Measurements from ENCODE around the gene CD302.
"Not testable (repeated sequence)": the region's sequence is repeated elsewhere in the genome, so short reads cannot be mapped to it uniquely, and the experiment has no call there.

CD302 gene

DNA sequence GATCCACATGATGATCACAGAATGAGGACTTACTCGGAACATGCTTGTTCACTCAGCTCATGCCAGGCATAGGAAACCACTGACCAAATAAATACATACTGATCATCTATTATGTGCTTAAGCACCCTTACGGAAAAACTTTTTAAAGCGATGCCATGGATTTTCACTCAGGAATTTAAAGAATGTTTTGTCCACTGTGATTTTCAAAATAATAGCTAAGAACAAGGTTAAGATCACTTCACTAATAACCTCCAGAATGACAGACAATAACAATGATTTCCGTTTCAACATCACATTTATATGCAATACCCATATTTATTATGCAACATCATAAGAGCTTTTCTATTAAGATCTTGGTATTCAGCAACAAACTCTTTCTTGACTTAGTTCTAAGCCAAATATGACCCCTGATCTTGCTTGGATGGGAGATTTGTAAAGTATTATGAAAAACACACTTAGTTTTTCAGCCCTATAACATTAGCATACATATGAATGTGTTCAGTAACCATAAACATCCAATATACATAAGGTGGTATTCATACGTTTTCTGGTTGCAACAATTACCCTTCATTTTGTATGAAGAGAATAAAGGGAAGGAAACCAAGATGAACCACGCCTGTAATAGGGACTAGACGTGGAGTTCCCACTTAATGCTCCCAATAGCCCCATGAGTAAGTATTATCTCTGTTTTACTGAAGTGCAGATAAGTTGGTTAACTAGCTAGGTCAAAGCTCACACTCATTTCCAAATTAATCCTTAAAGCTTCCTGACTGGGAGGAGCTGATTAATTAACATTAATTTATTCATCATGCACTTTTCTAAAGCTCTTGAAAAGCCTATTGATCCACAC lies 1.9 kb downstream of the CD302 start:
- H3K4me3 ChIP-seq = no peak overlapping the region
- H3K27ac ChIP-seq = peak overlapping the region in 8 of 21 experiments; percentile 41 to 92 (median 88)

GRCh38 chr2:159793326-159793725 lies 4.7 kb downstream of the CD302 start:
- H3K27ac ChIP-seq = peak overlapping the region in 1 of 21 experiments; percentile 21
- no peak overlapping the region for H3K4me3 ChIP-seq

DNA sequence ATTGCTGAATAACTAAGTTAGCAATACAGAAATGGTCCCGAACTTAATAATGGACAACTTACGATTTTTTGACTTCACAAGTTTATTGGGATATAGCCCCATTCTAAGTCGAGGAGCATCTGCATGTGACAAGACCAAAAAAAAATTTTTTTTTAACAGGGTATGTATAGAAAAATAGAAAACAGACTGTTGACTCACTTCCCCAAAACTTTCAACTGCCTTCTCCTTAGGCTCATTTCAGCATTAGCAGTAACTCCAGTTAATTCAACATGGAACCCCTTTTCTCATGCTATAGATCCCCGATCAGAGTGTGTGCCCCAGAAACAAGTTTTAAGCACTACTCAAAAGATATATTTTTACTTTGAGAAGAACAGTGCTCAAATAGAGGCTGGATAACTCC lies 5.4 kb downstream of the CD302 start:
- Histone ChIP-seq H3K27ac (no peak overlapping the region), H3K4me3 (no peak overlapping the region)

DNA sequence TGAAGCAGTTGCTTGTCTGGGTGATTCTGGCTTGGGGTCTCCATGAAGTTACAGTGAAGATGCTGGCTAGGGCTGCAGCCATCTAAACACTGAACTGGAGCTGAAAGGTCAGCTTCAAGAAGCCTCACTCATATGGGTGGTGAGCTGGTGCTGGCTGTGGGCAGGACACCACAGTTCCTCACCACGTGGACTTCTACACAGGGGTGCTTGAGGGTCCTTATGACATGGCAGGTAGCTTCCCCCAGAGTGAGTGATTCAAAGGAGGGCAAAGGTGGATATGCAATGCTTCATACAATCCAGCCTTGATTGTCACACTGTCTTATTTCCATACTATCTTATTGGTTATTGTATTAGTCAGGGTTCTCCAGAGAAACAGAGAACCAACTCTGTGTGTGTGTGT lies 6.0 kb downstream of the CD302 start:
- Histone ChIP-seq H3K27ac (no peak overlapping the region), H3K4me3 (no peak overlapping the region)

DNA sequence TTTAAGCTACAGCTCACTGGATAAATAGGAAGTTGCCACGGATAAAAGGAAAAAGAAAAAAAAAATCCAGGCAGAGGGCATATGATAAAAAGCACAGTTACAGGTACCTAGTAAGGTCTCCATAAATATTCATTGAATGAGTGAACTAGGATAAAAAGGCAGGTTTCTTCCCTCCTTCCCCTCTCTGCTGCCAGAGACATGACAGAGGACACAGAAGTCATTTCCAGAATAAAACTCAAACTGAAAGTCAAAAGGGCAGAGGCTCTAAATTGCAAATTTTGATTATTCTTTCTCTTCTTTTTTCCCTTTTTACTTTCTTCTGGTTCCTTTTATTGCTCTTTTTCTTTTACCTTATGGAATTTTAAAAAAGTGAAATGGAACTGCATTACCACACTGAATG lies 7.7 kb downstream of the CD302 start:
- no peak overlapping the region for H3K27ac ChIP-seq
- H3K4me3 ChIP-seq = no peak overlapping the region

- no peak overlapping the region for H3K4me3 ChIP-seq
- H3K27ac ChIP-seq = no peak overlapping the region
Observed at GRCh38 chr2:159788253-159788652, 9.8 kb downstream of the CD302 start.

DNA sequence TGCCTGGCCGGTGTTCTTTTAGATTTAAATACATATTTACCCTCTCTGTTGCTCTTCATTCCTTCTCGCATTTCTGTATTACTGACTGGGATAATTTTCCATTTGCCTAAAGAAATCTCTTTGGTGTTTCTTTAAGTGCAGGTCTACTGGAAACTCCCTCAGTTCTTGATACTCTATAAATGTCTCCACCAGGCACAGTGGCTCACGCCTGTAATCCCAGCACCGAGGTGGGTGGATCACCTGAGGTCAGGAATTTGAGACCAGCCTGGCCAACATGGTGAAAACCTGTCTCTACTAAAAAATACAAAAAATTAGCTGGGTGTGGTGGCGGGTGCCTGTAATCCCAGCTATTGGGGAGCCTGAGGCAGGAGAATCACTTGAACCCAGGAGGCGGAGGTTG lies 10.4 kb downstream of the CD302 start:
- H3K4me3 ChIP-seq, H3K27ac ChIP-seq: not testable (repeated sequence)

DNA sequence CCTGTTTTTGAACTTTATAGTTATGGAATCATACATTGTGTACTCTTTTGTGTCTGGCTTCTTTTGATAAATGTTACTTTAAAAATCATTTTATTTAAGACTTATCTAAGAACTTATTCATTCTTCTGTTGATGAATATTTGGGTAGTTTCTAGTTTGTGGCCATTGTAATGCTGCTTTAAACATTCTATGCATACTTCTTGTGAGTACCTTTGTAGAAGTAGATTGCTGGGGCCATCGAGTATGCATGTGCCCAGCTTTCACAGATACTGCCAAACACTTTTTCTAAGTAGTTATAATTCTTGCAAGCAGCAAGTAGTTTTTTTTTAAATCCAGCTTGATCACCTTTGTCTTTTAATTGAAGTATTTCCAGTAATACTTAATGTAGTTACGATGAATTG lies 11.1 kb downstream of the CD302 start:
- H3K27ac ChIP-seq = no peak overlapping the region

DNA sequence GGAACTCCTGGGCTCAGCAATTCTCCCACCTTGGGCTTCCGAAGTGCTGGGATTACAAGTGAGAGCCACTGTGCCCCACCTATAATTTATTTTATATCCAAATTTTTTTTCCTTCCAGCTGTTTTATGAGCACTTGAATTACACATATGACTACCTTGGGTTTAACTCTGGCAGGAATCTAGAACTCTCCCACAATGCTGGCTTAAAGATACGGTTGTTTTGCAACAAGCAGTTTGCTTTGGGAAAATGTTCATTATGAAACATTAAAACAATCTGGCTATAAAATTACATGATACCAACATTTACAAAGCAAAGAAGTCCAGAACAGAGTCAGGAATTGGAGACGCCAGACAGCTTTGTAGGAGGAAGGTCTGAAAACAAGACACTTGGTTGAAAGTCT lies 12.8 kb downstream of the CD302 start:
- H3K27ac ChIP-seq = no peak overlapping the region
- H3K4me3 ChIP-seq = no peak overlapping the region

More for the DNA sequence above, 11.1 kb downstream of the CD302 start:
- H3K4me3 ChIP-seq = no peak overlapping the region

GRCh38 chr2:159784744-159785143 lies 13.3 kb downstream of the CD302 start:
- H3K4me3 ChIP-seq, H3K27ac ChIP-seq: not testable (repeated sequence)

- no peak overlapping the region for H3K4me3 ChIP-seq
- no peak overlapping the region for H3K27ac ChIP-seq
Observed at GRCh38 chr2:159783556-159783955, 14.5 kb downstream of the CD302 start.

DNA sequence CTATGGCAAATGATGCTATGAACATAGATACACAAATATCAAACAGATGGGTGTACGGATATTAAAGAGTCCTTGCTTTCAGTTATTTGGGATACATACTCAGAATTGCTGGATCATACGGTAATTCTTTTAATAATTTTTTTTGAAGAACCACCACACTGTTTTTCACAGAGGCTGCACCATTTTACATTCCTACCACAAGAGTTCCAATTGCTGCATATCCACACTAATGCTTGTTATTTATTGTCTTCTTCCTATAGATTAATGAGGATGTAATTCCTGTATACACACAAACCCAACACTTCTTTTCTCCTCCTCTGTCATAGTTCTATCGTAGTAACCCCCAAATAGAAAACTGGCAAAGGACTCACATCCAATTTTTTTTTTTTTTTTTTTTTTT lies 21.7 kb downstream of the CD302 start:
- Histone ChIP-seq H3K27ac (no peak overlapping the region), H3K4me3 (no peak overlapping the region)

GRCh38 chr2:159775021-159775420 lies 23.0 kb downstream of the CD302 start:
- Histone ChIP-seq H3K4me3 (no peak overlapping the region), H3K27ac (no peak overlapping the region)

- Histone ChIP-seq H3K4me3 (no peak overlapping the region), H3K27ac (no peak overlapping the region)
Observed at GRCh38 chr2:159774370-159774990, 23.5 kb downstream of the CD302 start.

DNA sequence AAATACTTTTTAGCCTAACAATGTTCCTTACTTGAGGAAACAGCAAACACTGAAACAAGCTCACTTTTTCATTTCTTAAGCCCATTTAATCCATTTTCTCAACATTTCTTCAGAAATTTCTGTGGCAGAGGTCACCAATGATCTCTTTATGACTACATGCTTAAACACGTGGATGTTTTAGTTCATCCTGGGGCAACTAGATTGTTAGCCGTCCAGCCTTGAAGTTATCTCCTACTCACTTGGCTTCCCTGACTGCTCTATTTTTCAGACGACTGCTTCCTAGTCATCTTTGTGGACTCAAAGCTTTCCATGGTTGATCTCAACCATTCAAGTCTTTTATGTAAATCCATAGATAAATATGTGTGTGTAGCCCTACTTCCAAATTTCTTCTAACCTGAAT lies 24.1 kb downstream of the CD302 start:
- Histone ChIP-seq H3K4me3 (no peak overlapping the region), H3K27ac (no peak overlapping the region)

DNA sequence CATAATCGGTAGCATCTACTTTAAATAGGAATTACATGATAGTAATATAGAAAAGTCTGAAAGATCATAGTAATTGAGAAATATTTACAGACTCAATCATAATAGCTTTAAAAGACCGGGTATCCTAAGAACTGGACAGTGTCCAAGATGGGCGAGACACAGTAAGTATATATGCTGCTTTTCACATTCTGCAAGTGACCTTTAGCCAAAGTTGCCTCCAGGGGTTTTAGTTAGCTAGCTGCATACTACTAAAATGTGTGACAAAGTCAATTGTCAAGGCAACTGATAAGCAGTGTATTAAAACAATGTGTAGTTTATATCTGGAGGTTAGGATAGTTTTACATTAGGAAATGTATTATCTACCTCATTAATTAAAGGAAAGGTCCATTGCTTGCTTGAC lies 24.6 kb downstream of the CD302 start:
- no peak overlapping the region for H3K27ac ChIP-seq
- no peak overlapping the region for H3K4me3 ChIP-seq

- H3K4me3 ChIP-seq = no peak overlapping the region
- H3K27ac ChIP-seq = no peak overlapping the region
Observed at GRCh38 chr2:159769147-159769546, 28.9 kb downstream of the CD302 start.

DNA sequence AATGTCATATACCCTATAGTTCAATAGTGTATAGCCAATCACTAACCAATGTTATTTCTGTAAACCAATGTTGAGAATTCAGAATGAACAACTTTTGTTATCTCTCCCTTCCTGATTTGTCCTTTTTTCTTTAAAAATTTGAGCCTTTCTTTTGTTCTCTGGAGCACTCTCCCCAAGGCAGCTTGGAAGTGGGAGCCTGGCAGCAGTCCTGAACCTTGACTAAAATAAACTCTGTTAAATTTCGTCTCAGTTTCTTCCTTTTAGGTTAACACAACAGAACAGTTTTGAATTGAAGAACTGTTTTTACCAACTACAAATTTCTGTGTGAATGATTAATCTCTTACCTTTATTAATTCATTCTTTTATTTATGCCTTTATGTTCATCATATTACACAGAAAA lies 35.9 kb downstream of the CD302 start:
- Histone ChIP-seq H3K27ac (no peak overlapping the region), H3K4me3 (no peak overlapping the region)

DNA sequence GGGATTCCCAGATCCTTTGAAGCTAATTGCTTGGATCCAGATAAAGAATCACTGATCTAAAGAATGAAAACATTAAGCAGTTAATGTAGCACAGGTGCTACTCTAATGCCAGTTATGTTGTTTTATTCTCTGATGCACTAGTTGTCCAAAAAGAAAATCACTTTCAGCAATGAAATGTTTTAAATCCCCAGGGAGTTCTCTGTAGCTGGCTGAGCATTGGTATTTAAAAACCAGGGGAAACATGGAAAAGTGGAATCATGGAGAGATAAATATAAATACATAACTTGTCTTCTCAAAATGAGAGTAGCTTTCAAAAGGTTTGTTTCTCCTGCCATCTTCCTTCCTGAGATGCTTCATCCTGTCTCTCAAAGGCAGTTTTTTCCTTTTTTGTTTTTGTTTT lies 37.7 kb downstream of the CD302 start:
- Histone ChIP-seq H3K27ac (no peak overlapping the region), H3K4me3 (no peak overlapping the region)

- H3K27ac ChIP-seq = no peak overlapping the region
Observed at GRCh38 chr2:159759577-159759976, 38.4 kb downstream of the CD302 start.

GRCh38 chr2:159758686-159759085 lies 39.3 kb downstream of the CD302 start:
- Histone ChIP-seq H3K4me3 (no peak overlapping the region), H3K27ac (no peak overlapping the region)

More at GRCh38 chr2:159759577-159759976, 38.4 kb downstream of the CD302 start:
- H3K4me3 ChIP-seq = no peak overlapping the region

Measured in skin epidermis (tissue), 12 donors.